Measurements from ENCODE around the gene UFD1.
"Not testable (repeated sequence)": the region's sequence is repeated elsewhere in the genome, so short reads cannot be mapped to it uniquely, and the experiment has no call there.

UFD1 gene

GRCh38 chr22:19443544-19444211 lies 35.3 kb downstream of the UFD1 start:
- Histone ChIP-seq H3K36me3 (ENCODE audit: control insufficient read depth in 1 of 2, insufficient read depth in 2 of 2, low read length in 2 of 2) (peaks cover 15 to 18% of the 10 kb centered on the region in 2 donors), H3K9me3 (ENCODE audit: control insufficient read depth in 1 of 2, low read length in 2 of 2) (no peaks in the 10 kb centered on the region), H3K4me3 (ENCODE audit: low read depth in 1 of 2, low read length in 2 of 2) (no peak overlapping the region), H3K4me1 (ENCODE audit: control insufficient read depth in 1 of 2, insufficient read depth in 2 of 2, low read length in 2 of 2) (peaks cover 10 to 22% of the 10 kb centered on the region in 2 donors), H3K27ac (ENCODE audit: low read length) (no peak overlapping the region), H3K27me3 (ENCODE audit: low read depth, low read length) (no peaks in the 10 kb centered on the region)

GRCh38 chr22:19442166-19442565 lies 36.8 kb downstream of the UFD1 start:
- H3K27ac ChIP-seq (ENCODE audit: low read length), result no peak overlapping the region
- H3K27me3 ChIP-seq (ENCODE audit: low read depth, low read length), result no peaks in the 10 kb centered on the region
- peaks cover 15 to 18% of the 10 kb centered on the region in 2 donors for H3K36me3 ChIP-seq (ENCODE audit: control insufficient read depth in 1 of 2, insufficient read depth in 2 of 2, low read length in 2 of 2)
- no peaks in the 10 kb centered on the region for H3K9me3 ChIP-seq (ENCODE audit: control insufficient read depth in 1 of 2, low read length in 2 of 2)
- H3K4me1 ChIP-seq (ENCODE audit: control insufficient read depth in 1 of 2, insufficient read depth in 2 of 2, low read length in 2 of 2), result peaks cover 5 to 15% of the 10 kb centered on the region in 2 donors
- no peak overlapping the region for H3K4me3 ChIP-seq (ENCODE audit: low read depth in 1 of 2, low read length in 2 of 2)

- H3K27me3 ChIP-seq (ENCODE audit: low read depth, low read length), result no peaks in the 10 kb centered on the region
- H3K4me3 ChIP-seq (ENCODE audit: low read depth in 1 of 2, low read length in 2 of 2), result no peak overlapping the region
- peaks cover 0 to 2% of the 10 kb centered on the region in 2 donors for H3K4me1 ChIP-seq (ENCODE audit: control insufficient read depth in 1 of 2, insufficient read depth in 2 of 2, low read length in 2 of 2)
- H3K36me3 ChIP-seq (ENCODE audit: control insufficient read depth in 1 of 2, insufficient read depth in 2 of 2, low read length in 2 of 2), result peaks cover 17 to 27% of the 10 kb centered on the region in 2 donors
- no peaks in the 10 kb centered on the region for H3K9me3 ChIP-seq (ENCODE audit: control insufficient read depth in 1 of 2, low read length in 2 of 2)
- no peak overlapping the region for H3K27ac ChIP-seq (ENCODE audit: low read length)
Observed at GRCh38 chr22:19440411-19441195, 38.4 kb downstream of the UFD1 start.

DNA sequence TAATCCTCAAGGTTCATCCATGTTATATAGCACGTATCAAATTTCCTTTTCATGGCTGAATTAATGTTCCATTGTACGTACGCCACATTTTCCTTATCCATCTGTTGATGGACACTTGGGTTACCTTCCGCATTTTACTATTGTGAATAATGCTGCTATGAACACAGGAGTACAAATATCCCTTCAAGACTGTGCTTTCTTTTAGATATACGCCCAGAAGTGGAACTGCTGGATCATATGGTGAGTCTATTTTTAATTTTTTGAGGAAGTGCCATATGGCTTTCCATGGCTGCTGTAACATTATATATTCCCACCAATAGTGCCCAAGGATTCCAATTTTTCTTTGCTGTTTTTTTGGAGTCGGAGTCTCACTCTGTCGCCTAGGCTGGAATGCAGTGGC lies 40.7 kb downstream of the UFD1 start:
- H3K27me3 ChIP-seq (ENCODE audit: low read depth, low read length), result no peaks in the 10 kb centered on the region
- no peak overlapping the region for H3K27ac ChIP-seq (ENCODE audit: low read length)
- H3K9me3 ChIP-seq (ENCODE audit: control insufficient read depth in 1 of 2, low read length in 2 of 2), result no peaks in the 10 kb centered on the region
- peaks cover 0 to 5% of the 10 kb centered on the region in 2 donors for H3K4me1 ChIP-seq (ENCODE audit: control insufficient read depth in 1 of 2, insufficient read depth in 2 of 2, low read length in 2 of 2)
- H3K36me3 ChIP-seq (ENCODE audit: control insufficient read depth in 1 of 2, insufficient read depth in 2 of 2, low read length in 2 of 2), result peaks cover 22 to 34% of the 10 kb centered on the region in 2 donors
- no peak overlapping the region for H3K4me3 ChIP-seq (ENCODE audit: low read depth in 1 of 2, low read length in 2 of 2)

- not testable (repeated sequence) for H3K4me3 ChIP-seq (ENCODE audit: low read depth in 1 of 2, low read length in 2 of 2); H3K9me3 ChIP-seq (ENCODE audit: control insufficient read depth in 1 of 2, low read length in 2 of 2); H3K27ac ChIP-seq (ENCODE audit: low read length); H3K4me1 ChIP-seq (ENCODE audit: control insufficient read depth in 1 of 2, insufficient read depth in 2 of 2, low read length in 2 of 2); H3K27me3 ChIP-seq (ENCODE audit: low read depth, low read length)
- peaks cover 19 to 33% of the 10 kb centered on the region in 2 donors for H3K36me3 ChIP-seq (ENCODE audit: control insufficient read depth in 1 of 2, insufficient read depth in 2 of 2, low read length in 2 of 2)
Observed at GRCh38 chr22:19436444-19437161, 42.4 kb downstream of the UFD1 start.

GRCh38 chr22:19434829-19435580 lies 44.0 kb downstream of the UFD1 start:
- Histone ChIP-seq H3K27ac (ENCODE audit: low read length) (no peak overlapping the region), H3K36me3 (ENCODE audit: control insufficient read depth in 1 of 2, insufficient read depth in 2 of 2, low read length in 2 of 2) (peaks cover 15 to 28% of the 10 kb centered on the region in 2 donors), H3K4me1 (ENCODE audit: control insufficient read depth in 1 of 2, insufficient read depth in 2 of 2, low read length in 2 of 2) (peaks cover 9 to 19% of the 10 kb centered on the region in 2 donors), H3K9me3 (ENCODE audit: control insufficient read depth in 1 of 2, low read length in 2 of 2) (no peaks in the 10 kb centered on the region), H3K27me3 (ENCODE audit: low read depth, low read length) (no peaks in the 10 kb centered on the region), H3K4me3 (ENCODE audit: low read depth in 1 of 2, low read length in 2 of 2) (no peak overlapping the region)

GRCh38 chr22:19434401-19434800 lies 44.6 kb downstream of the UFD1 start:
- H3K9me3 ChIP-seq (ENCODE audit: control insufficient read depth in 1 of 2, low read length in 2 of 2), result no peaks in the 10 kb centered on the region
- H3K4me3 ChIP-seq (ENCODE audit: low read depth in 1 of 2, low read length in 2 of 2), result no peak overlapping the region
- H3K36me3 ChIP-seq (ENCODE audit: control insufficient read depth in 1 of 2, insufficient read depth in 2 of 2, low read length in 2 of 2), result peaks cover 15 to 26% of the 10 kb centered on the region in 2 donors
- H3K27me3 ChIP-seq (ENCODE audit: low read depth, low read length), result no peaks in the 10 kb centered on the region
- H3K4me1 ChIP-seq (ENCODE audit: control insufficient read depth in 1 of 2, insufficient read depth in 2 of 2, low read length in 2 of 2), result peaks cover 11 to 25% of the 10 kb centered on the region in 2 donors
- no peak overlapping the region for H3K27ac ChIP-seq (ENCODE audit: low read length)

DNA sequence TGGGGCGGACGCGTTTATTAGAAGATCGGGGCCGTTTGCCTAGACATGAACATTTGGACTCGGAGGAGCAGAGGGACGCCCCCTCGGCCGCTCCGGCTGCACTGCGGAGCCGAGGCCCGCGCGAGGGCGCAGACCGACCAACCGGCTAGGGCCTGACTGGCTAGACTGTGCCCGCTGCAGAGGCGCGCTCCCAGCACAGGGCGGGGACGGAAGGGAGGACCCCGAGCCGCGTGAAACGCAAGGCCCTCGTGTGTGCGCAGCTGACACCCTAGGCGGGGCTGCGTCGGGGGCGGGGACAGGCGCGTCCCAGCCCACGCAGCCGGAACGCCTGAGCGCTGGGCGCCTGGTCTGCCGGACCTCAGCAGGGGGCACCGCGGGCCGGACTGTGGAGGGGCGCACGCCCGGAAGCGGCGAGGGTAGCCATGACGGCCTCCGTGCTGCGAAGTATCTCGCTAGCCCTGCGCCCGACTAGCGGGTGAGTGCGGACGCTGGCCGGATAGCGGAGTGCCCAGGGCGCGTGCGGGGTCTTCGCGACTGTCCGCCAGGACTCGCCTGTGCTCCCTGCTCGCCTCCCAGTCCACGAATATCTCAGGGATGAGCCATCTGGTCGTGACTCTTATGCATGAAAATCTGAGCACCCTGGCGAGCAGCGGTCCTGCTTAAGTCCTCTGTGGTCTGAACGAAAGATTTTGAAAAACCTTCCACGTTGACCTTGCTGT lies 46.7 kb downstream of the UFD1 start, which contains the start of gene MRPL40:
MRPL40 (plus strand) TSS at position 413 of the 719 bp plus-strand sequence; CDS start at position 423, 10 bp downstream.
- peaks cover 15 to 26% of the 10 kb centered on the region in 2 donors for H3K36me3 ChIP-seq (ENCODE audit: control insufficient read depth in 1 of 2, insufficient read depth in 2 of 2, low read length in 2 of 2)
- H3K4me1 ChIP-seq (ENCODE audit: control insufficient read depth in 1 of 2, insufficient read depth in 2 of 2, low read length in 2 of 2), result peaks cover 11 to 35% of the 10 kb centered on the region in 2 donors
- no peaks in the 10 kb centered on the region for H3K9me3 ChIP-seq (ENCODE audit: control insufficient read depth in 1 of 2, low read length in 2 of 2)
- H3K27me3 ChIP-seq (ENCODE audit: low read depth, low read length), result no peaks in the 10 kb centered on the region
- H3K27ac ChIP-seq (ENCODE audit: low read length), result peak within 1 kb of the TSS; percentile 96
- H3K4me3 ChIP-seq (ENCODE audit: low read depth in 1 of 2, low read length in 2 of 2), result peak within 1 kb of the TSS; percentile 83 to 99

DNA sequence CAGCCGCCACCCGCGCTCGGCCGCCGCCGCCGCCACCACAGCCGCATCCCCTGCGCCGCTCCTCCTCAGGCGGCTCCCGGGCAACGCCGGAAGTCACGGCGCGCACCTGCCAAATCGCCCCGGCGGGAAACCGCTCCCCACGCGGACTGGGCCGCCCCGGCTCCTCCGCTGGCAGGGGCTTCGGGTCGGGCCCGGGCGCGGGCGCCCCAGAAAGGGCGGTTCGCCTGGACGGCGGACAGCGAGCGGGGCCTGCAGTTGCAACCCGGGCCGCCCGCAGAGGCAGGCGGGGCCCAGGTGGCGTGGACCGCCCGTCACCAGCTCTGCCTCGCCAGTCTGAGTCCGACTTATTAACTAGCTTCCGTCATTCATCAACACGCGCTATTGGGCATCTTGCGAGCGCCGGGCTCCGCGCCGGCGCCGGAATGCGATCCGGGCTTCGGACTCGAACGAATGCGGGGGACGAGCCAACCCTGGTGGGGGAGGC lies 47.3 kb downstream of the UFD1 start, which contains the start of gene HIRA:
HIRA (minus strand) TSS at position 85 of the 484 bp plus-strand sequence. CDS start 257 bp downstream, outside the sequence.
- peak within 1 kb of the TSS; percentile 93 to 99 for H3K4me3 ChIP-seq (ENCODE audit: low read depth in 1 of 2, low read length in 2 of 2)
- H3K27ac ChIP-seq (ENCODE audit: low read length), result peak within 1 kb of the TSS; percentile 96
- no peaks in the 10 kb centered on the region for H3K9me3 ChIP-seq (ENCODE audit: control insufficient read depth in 1 of 2, low read length in 2 of 2)
- no peaks in the 10 kb centered on the region for H3K27me3 ChIP-seq (ENCODE audit: low read depth, low read length)
- H3K4me1 ChIP-seq (ENCODE audit: control insufficient read depth in 1 of 2, insufficient read depth in 2 of 2, low read length in 2 of 2), result peaks cover 11 to 35% of the 10 kb centered on the region in 2 donors
- H3K36me3 ChIP-seq (ENCODE audit: control insufficient read depth in 1 of 2, insufficient read depth in 2 of 2, low read length in 2 of 2), result peaks cover 15 to 24% of the 10 kb centered on the region in 2 donors

All from muscle layer of duodenum (tissue), 2 donors.